ENCODE results near the gene FTH1.
"Not testable (repeated sequence)": the region's sequence is repeated elsewhere in the genome, so short reads cannot be mapped to it uniquely, and the experiment has no call there.

The FTH1 gene

GRCh38 chr11:61955422-61956135 lies 11.9 kb downstream of the FTH1 start:
- peak overlapping the region; percentile 66 for H3K4me2 ChIP-seq (ENCODE audit: insufficient read depth, low read length, poor library complexity, severe bottlenecking)
- H3K4me1 ChIP-seq (ENCODE audit: control insufficient read depth in 2 of 2, insufficient read depth in 1 of 2, low read depth in 1 of 2, low read length in 2 of 2) = peaks cover 0 to 8% of the 10 kb centered on the region in 2 donors
- H2BK120ac ChIP-seq (ENCODE audit: low read depth, low read length) = peak overlapping the region; percentile 81
- peaks cover 2% of the 10 kb centered on the region for H3K79me1 ChIP-seq (ENCODE audit: low read depth, low read length)
- peak overlapping the region; percentile 89 for H2BK15ac ChIP-seq (ENCODE audit: low read length)
- H4K8ac ChIP-seq (ENCODE audit: low read depth, low read length) = no peak overlapping the region
- peaks cover 0 to 21% (median 3%) of the 10 kb centered on the region in 3 experiments for H3K27me3 ChIP-seq (ENCODE audit: control insufficient read depth in 3 of 3, insufficient read depth in 3 of 3, low read depth in 1 of 3, low read length in 3 of 3)
- H3K23ac ChIP-seq (ENCODE audit: low read depth, low read length, poor library complexity) = no peak overlapping the region
- H2AK5ac ChIP-seq (ENCODE audit: low read depth, low read length) = peak overlapping the region; percentile 91
- H3K18ac ChIP-seq (ENCODE audit: low read length) = peak overlapping the region; percentile 93
- H3K4me3 ChIP-seq (ENCODE audit: low read length in 2 of 2) = peak overlapping the region in 1 of 2 donors; percentile 76
- peak; percentile 31 for DNase-seq (ENCODE audit: low spot score)
- no peak overlapping the region for H3K4ac ChIP-seq (ENCODE audit: low read length)
- no peaks in the 10 kb centered on the region for H3K36me3 ChIP-seq (replicated peaks in 1 of 2; ENCODE audit: control insufficient read depth in 2 of 2, insufficient read depth in 2 of 2, low read length in 2 of 2)
- no peak overlapping the region for H3K27ac ChIP-seq (replicated peaks; ENCODE audit: low read length)
- H3K14ac ChIP-seq (ENCODE audit: low read length) = peak overlapping the region; percentile 47
- peak overlapping the region; percentile 92 for H3K9ac ChIP-seq (ENCODE audit: low read depth, low read length, poor library complexity)
- no peak overlapping the region for H2BK5ac ChIP-seq (ENCODE audit: low read length)
- peak overlapping the region; percentile 88 for H2AFZ ChIP-seq (ENCODE audit: low read length)
- no peak overlapping the region for H2BK12ac ChIP-seq (ENCODE audit: low read length)
- no peak overlapping the region for H4K91ac ChIP-seq (ENCODE audit: low read depth, low read length, poor library complexity)
- no CpG with 5 or more reads among the region's 56 CpGs for WGBS, 2 donors (ENCODE audit: extremely low coverage in 2 of 2, insufficient read length in 2 of 2, insufficient replicate concordance in 1 of 2)
- H3K9me3 ChIP-seq (replicated peaks in 1 of 2; ENCODE audit: control insufficient read depth in 2 of 2, insufficient read depth in 1 of 2, low read depth in 1 of 2, low read length in 2 of 2) = no peaks in the 10 kb centered on the region

GRCh38 chr11:61954851-61955421 lies 12.5 kb downstream of the FTH1 start:
- peak overlapping the region; percentile 53 for H3K4ac ChIP-seq (ENCODE audit: low read length)
- H2BK120ac ChIP-seq (ENCODE audit: low read depth, low read length) = peak overlapping the region; percentile 81
- peak; percentile 20 for DNase-seq (ENCODE audit: low spot score)
- H2BK15ac ChIP-seq (ENCODE audit: low read length) = peak overlapping the region; percentile 89
- no peak overlapping the region for H3K23ac ChIP-seq (ENCODE audit: low read depth, low read length, poor library complexity)
- peak overlapping the region; percentile 41 for H2BK12ac ChIP-seq (ENCODE audit: low read length)
- WGBS, 2 donors (ENCODE audit: extremely low coverage in 2 of 2, insufficient read length in 2 of 2, insufficient replicate concordance in 1 of 2) = no CpG with 5 or more reads among the region's 21 CpGs
- H3K18ac ChIP-seq (ENCODE audit: low read length) = peak overlapping the region; percentile 90
- no peaks in the 10 kb centered on the region for H3K9me3 ChIP-seq (replicated peaks in 1 of 2; ENCODE audit: control insufficient read depth in 2 of 2, insufficient read depth in 1 of 2, low read depth in 1 of 2, low read length in 2 of 2)
- H3K79me1 ChIP-seq (ENCODE audit: low read depth, low read length) = peaks cover 2% of the 10 kb centered on the region
- H3K9ac ChIP-seq (ENCODE audit: low read depth, low read length, poor library complexity) = peak overlapping the region; percentile 77
- no peaks in the 10 kb centered on the region for H3K36me3 ChIP-seq (replicated peaks in 1 of 2; ENCODE audit: control insufficient read depth in 2 of 2, insufficient read depth in 2 of 2, low read length in 2 of 2)
- peak overlapping the region; percentile 75 for H2BK5ac ChIP-seq (ENCODE audit: low read length)
- peak overlapping the region; percentile 17 for H3K14ac ChIP-seq (ENCODE audit: low read length)
- H3K4me2 ChIP-seq (ENCODE audit: insufficient read depth, low read length, poor library complexity, severe bottlenecking) = peak overlapping the region; percentile 66
- H4K8ac ChIP-seq (ENCODE audit: low read depth, low read length) = no peak overlapping the region
- peak overlapping the region; percentile 88 for H2AFZ ChIP-seq (ENCODE audit: low read length)
- H3K27me3 ChIP-seq (ENCODE audit: control insufficient read depth in 3 of 3, insufficient read depth in 3 of 3, low read depth in 1 of 3, low read length in 3 of 3) = peaks cover 0 to 21% (median 3%) of the 10 kb centered on the region in 3 experiments
- H4K91ac ChIP-seq (ENCODE audit: low read depth, low read length, poor library complexity) = no peak overlapping the region
- peaks cover 0 to 8% of the 10 kb centered on the region in 2 donors for H3K4me1 ChIP-seq (ENCODE audit: control insufficient read depth in 2 of 2, insufficient read depth in 1 of 2, low read depth in 1 of 2, low read length in 2 of 2)
- peak overlapping the region in 1 of 2 donors; percentile 76 for H3K4me3 ChIP-seq (ENCODE audit: low read length in 2 of 2)
- H2AK5ac ChIP-seq (ENCODE audit: low read depth, low read length) = no peak overlapping the region
- H3K27ac ChIP-seq (replicated peaks; ENCODE audit: low read length) = no peak overlapping the region

GRCh38 chr11:61954106-61954850 lies 13.2 kb downstream of the FTH1 start:
- Histone ChIP-seq H3K4ac (ENCODE audit: low read length) (no peak overlapping the region), H2AFZ (ENCODE audit: low read length) (peak overlapping the region; percentile 88), H2BK12ac (ENCODE audit: low read length) (peak overlapping the region; percentile 41), H4K8ac (ENCODE audit: low read depth, low read length) (no peak overlapping the region), H3K23ac (ENCODE audit: low read depth, low read length, poor library complexity) (no peak overlapping the region), H3K4me3 (ENCODE audit: low read length in 2 of 2) (no peak overlapping the region), H4K91ac (ENCODE audit: low read depth, low read length, poor library complexity) (no peak overlapping the region), H3K14ac (ENCODE audit: low read length) (peak overlapping the region; percentile 17), H3K79me1 (ENCODE audit: low read depth, low read length) (peaks cover 2% of the 10 kb centered on the region), H3K36me3 (replicated peaks in 1 of 2; ENCODE audit: control insufficient read depth in 2 of 2, insufficient read depth in 2 of 2, low read length in 2 of 2) (no peaks in the 10 kb centered on the region), H3K27ac (replicated peaks; ENCODE audit: low read length) (no peak overlapping the region), H3K9me3 (replicated peaks in 1 of 2; ENCODE audit: control insufficient read depth in 2 of 2, insufficient read depth in 1 of 2, low read depth in 1 of 2, low read length in 2 of 2) (no peaks in the 10 kb centered on the region), H2BK5ac (ENCODE audit: low read length) (peak overlapping the region; percentile 75), H3K18ac (ENCODE audit: low read length) (peak overlapping the region; percentile 85), H2BK120ac (ENCODE audit: low read depth, low read length) (peak overlapping the region; percentile 81), H2AK5ac (ENCODE audit: low read depth, low read length) (no peak overlapping the region), H3K9ac (ENCODE audit: low read depth, low read length, poor library complexity) (no peak overlapping the region), H3K4me1 (ENCODE audit: control insufficient read depth in 2 of 2, insufficient read depth in 1 of 2, low read depth in 1 of 2, low read length in 2 of 2) (peaks cover 2 to 8% of the 10 kb centered on the region in 2 donors), H3K4me2 (ENCODE audit: insufficient read depth, low read length, poor library complexity, severe bottlenecking) (peak overlapping the region; percentile 66), H2BK15ac (ENCODE audit: low read length) (no peak overlapping the region), H3K27me3 (ENCODE audit: control insufficient read depth in 3 of 3, insufficient read depth in 3 of 3, low read depth in 1 of 3, low read length in 3 of 3) (peaks cover 0 to 21% (median 3%) of the 10 kb centered on the region in 3 experiments)
- DNase-seq (ENCODE audit: low spot score) = no peak
- no CpG with 5 or more reads among the region's 9 CpGs for WGBS, 2 donors (ENCODE audit: extremely low coverage in 2 of 2, insufficient read length in 2 of 2, insufficient replicate concordance in 1 of 2)

- H3K4ac ChIP-seq (ENCODE audit: low read length); H4K91ac ChIP-seq (ENCODE audit: low read depth, low read length, poor library complexity); H3K23ac ChIP-seq (ENCODE audit: low read depth, low read length, poor library complexity); DNase-seq (ENCODE audit: low spot score); H3K4me3 ChIP-seq (ENCODE audit: low read length in 2 of 2); H3K4me1 ChIP-seq (ENCODE audit: control insufficient read depth in 2 of 2, insufficient read depth in 1 of 2, low read depth in 1 of 2, low read length in 2 of 2); H3K4me2 ChIP-seq (ENCODE audit: insufficient read depth, low read length, poor library complexity, severe bottlenecking); H3K9me3 ChIP-seq (replicated peaks in 1 of 2; ENCODE audit: control insufficient read depth in 2 of 2, insufficient read depth in 1 of 2, low read depth in 1 of 2, low read length in 2 of 2); H3K9ac ChIP-seq (ENCODE audit: low read depth, low read length, poor library complexity); H2AFZ ChIP-seq (ENCODE audit: low read length); H3K14ac ChIP-seq (ENCODE audit: low read length); H4K8ac ChIP-seq (ENCODE audit: low read depth, low read length); H3K36me3 ChIP-seq (replicated peaks in 1 of 2; ENCODE audit: control insufficient read depth in 2 of 2, insufficient read depth in 2 of 2, low read length in 2 of 2); H3K18ac ChIP-seq (ENCODE audit: low read length); H3K79me1 ChIP-seq (ENCODE audit: low read depth, low read length); H2BK5ac ChIP-seq (ENCODE audit: low read length); H2BK12ac ChIP-seq (ENCODE audit: low read length); H2BK15ac ChIP-seq (ENCODE audit: low read length); H3K27ac ChIP-seq (replicated peaks; ENCODE audit: low read length); H2AK5ac ChIP-seq (ENCODE audit: low read depth, low read length); H2BK120ac ChIP-seq (ENCODE audit: low read depth, low read length): not testable (repeated sequence)
- 100% methylated on average over 1 of the region's 5 CpGs; no CpG with 5 or more reads in 1 of the 2 donors for WGBS, 2 donors (ENCODE audit: extremely low coverage in 2 of 2, insufficient read length in 2 of 2, insufficient replicate concordance in 1 of 2)
- H3K27me3 ChIP-seq (ENCODE audit: control insufficient read depth in 3 of 3, insufficient read depth in 3 of 3, low read depth in 1 of 3, low read length in 3 of 3) = peaks cover 0 to 21% (median 3%) of the 10 kb centered on the region in 3 experiments
Observed at GRCh38 chr11:61953632-61954031, 13.8 kb downstream of the FTH1 start.
